Stimulated activated CD8-positive, alpha-beta memory T cell treated with anti-CD3 and anti-CD28 coated beads, Interleukin-2, amount 100 ng/mL, for 1 hour (primary cell): ENCODE results near the gene CBX8.

Source experiments
- DNase-seq, 2 donors: peaks; one replicate each; pipeline ENCODE4 v3.0.0-alpha.2; 2020; ENCODE audit warnings: low read depth in 2 of 2

The CBX8 gene

DNA sequence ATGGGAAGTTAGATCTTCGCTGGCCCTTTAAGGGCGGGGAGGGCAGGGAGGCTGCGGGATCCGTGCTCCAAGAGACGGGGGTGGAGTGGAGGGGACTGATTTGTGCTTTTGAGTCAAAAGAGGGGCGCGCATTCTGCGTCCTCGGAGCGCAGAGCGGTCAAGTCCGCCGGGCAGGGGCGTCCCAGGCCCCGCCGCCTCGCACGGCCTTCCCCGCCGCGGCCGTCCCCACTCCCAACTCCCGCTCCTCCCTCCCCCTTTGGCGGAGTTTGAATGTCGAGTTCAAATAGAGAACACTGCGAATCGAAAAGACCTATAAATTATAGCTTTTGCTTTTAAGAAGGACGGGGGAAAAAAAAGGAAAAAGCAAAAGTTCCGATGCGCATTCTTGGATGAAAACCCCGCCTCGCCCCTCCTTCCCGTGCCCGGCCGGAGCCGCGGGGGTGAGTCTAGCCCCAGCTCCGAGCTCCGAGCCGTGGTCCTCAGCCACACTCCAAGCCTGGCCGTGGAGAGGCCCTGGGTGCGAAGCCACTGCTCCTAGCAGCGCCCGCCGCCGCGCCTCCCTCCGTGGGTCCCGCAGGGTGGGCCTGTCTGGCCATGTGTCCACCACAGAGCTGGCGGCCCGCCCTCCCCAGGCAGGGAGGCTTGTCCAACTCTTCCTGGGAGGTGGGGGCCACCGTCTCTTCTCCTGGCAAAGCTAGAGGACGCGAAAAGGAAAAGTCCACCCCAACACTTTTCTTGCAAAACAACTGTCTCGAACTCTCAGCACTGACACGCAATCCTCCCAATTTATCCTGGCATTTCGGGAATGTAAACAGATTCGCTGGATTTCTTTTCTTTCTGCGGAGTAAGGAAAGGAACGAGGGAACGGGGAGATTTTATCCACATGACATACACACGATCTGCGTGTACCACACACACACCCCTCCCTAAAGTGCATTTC is 3.6 kb downstream of the CBX8 start:
- no peak for DNase-seq

DNA sequence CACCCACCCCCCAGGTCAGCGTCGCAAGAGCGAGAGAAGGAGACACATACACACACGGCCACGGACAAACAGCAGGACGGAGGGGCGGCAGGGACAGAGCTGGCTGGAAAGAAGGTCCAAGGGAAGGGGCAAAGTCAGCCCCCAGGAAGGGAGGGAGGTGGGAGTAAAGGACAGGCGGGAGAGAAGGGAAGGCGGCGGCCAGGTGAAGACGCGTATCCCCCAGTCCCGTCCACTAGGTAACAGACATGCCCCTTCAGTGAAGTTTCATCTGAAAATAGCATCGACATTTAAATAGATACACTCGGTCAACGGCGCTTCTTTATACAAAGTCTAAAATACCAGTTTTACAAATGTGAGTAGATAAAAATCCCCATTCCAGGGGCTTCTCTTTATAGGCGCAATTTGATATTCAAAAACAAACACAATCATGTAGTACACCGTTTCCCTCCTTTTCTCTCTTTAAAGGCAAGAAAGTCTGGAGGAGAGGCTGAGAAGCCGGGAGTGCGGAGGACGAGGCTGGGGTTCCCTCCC is 4.5 kb downstream of the CBX8 start:
- no peak for DNase-seq

GRCh38 chr17:79791735-79792161 is 5.1 kb downstream of the CBX8 start:
- no peak for DNase-seq

DNA sequence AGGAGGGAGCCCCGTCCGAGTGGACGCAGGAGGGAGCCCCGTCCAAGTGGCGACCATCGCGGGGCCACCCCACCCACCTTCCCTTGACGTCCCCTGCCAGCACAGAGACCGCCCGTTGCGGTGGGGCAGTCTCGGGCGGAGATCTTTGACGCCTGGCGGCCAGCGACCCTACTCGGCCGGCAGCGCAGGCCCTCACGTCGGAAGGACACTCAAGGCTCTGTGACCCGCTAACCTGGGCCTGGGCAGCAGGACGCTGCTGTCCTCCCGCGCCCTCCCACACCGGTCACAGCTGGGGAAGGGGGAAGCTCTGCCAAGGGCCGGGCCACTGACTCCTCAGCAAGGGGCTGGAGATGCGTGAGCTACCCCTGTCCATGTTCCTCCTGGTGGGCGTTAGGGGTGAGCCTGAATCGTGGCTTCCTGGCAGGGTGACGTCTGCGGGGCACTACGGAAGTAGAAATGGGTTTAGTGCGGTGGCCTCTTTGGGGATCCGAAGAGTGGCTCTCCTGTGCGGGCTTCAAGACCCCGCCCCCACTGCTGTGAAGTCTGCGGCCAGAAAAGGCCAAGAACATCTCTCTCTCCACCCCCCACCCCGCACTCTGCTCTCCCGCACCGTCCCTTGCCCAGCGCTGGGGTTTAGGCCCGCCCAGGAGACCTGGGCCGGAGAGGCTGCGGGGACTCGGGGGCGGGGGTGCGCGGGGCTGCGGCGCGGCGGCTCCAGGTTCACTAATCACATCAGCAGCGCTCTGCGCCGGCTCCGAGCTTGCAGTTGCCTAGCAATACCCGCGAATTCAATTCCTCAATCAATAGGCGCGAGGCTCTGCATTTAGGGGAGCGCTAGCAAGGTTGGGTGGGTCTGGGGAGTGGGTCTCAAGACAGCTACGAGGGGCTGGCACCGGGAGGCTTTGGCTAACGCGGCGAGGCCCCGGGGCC is 5.8 kb downstream of the CBX8 start:
- no peak for DNase-seq

GRCh38 chr17:79789943-79790804 is 6.7 kb downstream of the CBX8 start:
- no peak for DNase-seq

- no peak for DNase-seq
Observed at GRCh38 chr17:79788989-79789942, 7.6 kb downstream of the CBX8 start.

- DNase-seq, result no peak
Observed at GRCh38 chr17:79788455-79788854, 8.4 kb downstream of the CBX8 start.

DNA sequence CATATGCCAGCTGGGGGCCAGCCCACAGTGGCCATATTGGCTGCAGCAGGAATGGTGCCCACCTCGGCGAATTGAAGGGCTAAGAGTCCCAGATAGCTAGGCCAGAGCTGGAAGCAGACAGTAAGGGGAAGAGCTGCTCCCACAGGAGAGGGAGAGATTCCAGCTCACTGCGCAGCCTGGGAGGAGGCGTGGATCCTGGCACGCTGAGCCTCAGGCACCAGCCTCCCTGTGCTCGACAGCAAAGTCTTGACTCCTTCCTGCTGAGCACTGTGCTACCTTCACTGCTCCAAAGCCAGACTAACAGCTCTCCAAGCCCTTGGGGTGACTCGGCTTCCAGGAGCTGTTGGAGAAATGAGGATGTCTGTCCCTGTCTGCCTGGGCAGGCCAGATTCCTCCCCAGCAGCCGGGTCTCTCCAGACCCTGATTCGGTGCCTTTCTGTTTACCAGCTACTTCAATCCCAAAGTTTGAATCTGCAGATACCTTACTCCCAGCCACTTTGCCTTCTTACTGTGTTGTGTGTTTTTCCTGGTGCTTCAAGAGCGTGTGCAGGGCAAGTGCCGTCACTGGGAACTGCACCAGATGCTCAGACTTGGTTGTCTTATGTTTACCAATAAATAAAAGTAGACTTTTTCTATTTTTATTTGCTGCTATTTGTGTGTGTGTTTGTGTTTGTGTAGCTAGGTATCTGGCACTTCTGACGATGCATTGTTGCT is 9.8 kb downstream of the CBX8 start:
- no peak for DNase-seq

GRCh38 chr17:79785900-79786810 is 10.7 kb downstream of the CBX8 start:
- DNase-seq, result no peak

DNA sequence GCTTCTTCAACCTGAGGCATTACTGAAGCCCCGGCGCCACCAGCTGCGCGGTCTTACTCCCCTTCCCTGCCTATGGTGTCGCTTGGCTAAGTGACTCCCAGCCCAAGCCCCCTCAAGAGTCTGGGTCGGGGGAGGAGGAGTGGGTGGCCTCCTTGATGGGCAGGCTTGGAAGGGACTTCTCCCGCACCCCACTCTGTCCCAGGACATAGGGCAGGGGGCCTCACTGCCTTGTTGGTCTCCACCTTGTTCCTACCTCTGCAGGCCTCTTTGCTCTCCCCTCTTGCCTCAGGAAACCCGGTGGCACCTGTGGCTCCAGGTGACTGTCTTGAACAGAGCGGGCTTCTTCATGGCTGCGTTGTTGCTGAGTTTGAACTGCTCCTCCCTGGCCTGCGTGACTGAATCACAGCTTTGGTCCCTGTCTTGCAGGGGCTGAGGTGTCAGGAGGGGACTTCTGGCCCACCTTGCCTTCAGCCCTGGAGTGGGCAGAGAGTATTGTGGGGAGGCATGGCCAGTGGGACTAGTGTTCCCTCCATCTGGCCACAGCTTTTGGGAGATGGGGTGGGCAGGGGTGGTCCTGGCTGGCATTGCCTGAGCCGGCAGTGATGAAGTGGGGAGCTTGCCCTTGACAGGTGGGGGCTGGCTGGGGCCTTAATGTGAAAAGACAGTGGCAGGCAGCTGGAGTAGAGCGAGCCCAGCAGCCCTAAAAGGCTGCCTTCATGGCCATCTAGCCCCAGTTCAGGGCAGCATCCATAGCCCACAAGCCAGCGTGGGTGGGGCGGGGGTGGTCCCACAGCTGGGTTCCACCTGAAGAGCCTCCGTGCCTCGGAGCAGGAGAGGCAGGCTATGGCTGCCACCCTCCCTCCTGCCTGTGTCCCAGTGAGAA is 11.6 kb downstream of the CBX8 start:
- no peak for DNase-seq

DNA sequence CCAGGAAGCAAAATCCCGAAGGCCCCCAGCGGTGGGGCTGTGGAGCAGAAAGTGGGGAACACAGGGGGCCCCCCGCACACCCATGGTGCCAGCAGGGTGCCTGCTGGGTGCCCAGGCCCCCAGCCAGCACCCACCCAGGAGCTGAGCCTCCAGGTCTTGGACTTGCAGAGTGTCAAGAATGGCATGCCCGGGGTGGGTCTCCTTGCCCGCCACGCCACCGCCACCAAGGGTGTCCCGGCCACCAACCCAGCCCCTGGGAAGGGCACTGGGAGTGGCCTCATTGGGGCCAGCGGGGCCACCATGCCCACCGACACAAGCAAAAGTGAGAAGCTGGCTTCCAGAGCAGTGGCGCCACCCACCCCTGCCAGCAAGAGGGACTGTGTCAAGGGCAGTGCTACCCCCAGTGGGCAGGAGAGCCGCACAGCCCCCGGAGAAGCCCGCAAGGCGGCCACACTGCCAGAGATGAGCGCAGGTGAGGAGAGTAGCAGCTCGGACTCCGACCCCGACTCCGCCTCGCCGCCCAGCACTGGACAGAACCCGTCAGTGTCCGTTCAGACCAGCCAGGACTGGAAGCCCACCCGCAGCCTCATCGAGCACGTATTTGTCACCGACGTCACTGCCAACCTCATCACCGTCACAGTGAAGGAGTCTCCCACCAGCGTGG is 12.4 kb downstream of the CBX8 start:
- DNase-seq, result no peak

- DNase-seq, result no peak
Observed at GRCh38 chr17:79783891-79784290, 13.0 kb downstream of the CBX8 start.

GRCh38 chr17:79781736-79782575 is 14.9 kb downstream of the CBX8 start:
- no peak for DNase-seq

- DNase-seq, result no peak
Observed at GRCh38 chr17:79781012-79781650, 15.7 kb downstream of the CBX8 start.

- no peak for DNase-seq
Observed at GRCh38 chr17:79779661-79780365, 17.1 kb downstream of the CBX8 start.
